Measurements from ENCODE around the gene RNF224. TPM values are rescaled to one million over a fixed set of nuclear protein-coding genes. Genes with fewer than 3 reads are reported as not detected.

Gene RNF224
- total and polyA plus RNA-seq, 2 of the 13 experiments (the other 11 are each of a cell fraction or from before 2014, with no cell fraction given): 0.09 TPM; not detected in 1

GRCh38 chr9:137188490-137189296, 38.6 kb upstream of the RNF224 start, which contains the start of the genes ANAPC2 and SSNA1 (continued):
- TF ChIP-seq, protein P1, sequence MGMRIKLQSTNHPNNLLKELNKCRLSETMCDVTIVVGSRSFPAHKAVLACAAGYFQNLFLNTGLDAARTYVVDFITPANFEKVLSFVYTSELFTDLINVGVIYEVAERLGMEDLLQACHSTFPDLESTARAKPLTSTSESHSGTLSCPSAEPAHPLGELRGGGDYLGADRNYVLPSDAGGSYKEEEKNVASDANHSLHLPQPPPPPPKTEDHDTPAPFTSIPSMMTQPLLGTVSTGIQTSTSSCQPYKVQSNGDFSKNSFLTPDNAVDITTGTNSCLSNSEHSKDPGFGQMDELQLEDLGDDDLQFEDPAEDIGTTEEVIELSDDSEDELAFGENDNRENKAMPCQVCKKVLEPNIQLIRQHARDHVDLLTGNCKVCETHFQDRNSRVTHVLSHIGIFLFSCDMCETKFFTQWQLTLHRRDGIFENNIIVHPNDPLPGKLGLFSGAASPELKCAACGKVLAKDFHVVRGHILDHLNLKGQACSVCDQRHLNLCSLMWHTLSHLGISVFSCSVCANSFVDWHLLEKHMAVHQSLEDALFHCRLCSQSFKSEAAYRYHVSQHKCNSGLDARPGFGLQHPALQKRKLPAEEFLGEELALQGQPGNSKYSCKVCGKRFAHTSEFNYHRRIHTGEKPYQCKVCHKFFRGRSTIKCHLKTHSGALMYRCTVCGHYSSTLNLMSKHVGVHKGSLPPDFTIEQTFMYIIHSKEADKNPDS (CRISPR knock-in tag; IDR thresholded peaks at IDR 0.05): 0 out of 2 replicates have a peak, but pooled peaks have one; percentile 23
- no peak for TF ChIP-seq ZNF761 (CRISPR knock-in tag; conservative IDR thresholded peaks at IDR 0.05)
- TF ChIP-seq, protein P2, sequence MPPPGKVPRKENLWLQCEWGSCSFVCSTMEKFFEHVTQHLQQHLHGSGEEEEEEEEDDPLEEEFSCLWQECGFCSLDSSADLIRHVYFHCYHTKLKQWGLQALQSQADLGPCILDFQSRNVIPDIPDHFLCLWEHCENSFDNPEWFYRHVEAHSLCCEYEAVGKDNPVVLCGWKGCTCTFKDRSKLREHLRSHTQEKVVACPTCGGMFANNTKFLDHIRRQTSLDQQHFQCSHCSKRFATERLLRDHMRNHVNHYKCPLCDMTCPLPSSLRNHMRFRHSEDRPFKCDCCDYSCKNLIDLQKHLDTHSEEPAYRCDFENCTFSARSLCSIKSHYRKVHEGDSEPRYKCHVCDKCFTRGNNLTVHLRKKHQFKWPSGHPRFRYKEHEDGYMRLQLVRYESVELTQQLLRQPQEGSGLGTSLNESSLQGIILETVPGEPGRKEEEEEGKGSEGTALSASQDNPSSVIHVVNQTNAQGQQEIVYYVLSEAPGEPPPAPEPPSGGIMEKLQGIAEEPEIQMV (CRISPR knock-in tag; IDR thresholded peaks at IDR 0.05; ENCODE audit: low read depth): no peak; the same call in 1 of the 2 replicates
- TF ChIP-seq SYNCRIP (IDR thresholded peaks at IDR 0.05; ENCODE audit: insufficient read depth, low read depth, low read length): no peak
- peak; percentile 98 for TF ChIP-seq ZHX2 (IDR thresholded peaks at IDR 0.05; ENCODE audit: low read depth)
- peak; percentile 15; the same call in 1 of the 2 replicates for TF ChIP-seq ZHX2 (CRISPR knock-in tag; IDR thresholded peaks at IDR 0.05; ENCODE audit: borderline replicate concordance)
- TF ChIP-seq HDAC6 (IDR thresholded peaks at IDR 0.05; ENCODE audit: low read depth, low read length): no peak
- 0 out of 2 replicates have a peak, but pooled peaks have one; percentile 25 for TF ChIP-seq SATB2 (CRISPR knock-in tag; IDR thresholded peaks at IDR 0.05)
- TF ChIP-seq, protein P3, sequence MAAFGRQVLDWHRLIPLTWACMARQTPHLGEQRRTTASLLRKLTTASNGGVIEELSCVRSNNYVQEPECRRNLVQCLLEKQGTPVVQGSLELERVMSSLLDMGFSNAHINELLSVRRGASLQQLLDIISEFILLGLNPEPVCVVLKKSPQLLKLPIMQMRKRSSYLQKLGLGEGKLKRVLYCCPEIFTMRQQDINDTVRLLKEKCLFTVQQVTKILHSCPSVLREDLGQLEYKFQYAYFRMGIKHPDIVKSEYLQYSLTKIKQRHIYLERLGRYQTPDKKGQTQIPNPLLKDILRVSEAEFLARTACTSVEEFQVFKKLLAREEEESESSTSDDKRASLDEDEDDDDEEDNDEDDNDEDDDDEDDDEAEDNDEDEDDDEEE (CRISPR knock-in tag; IDR thresholded peaks at IDR 0.05): peak; percentile 68; the same call in 1 of the 2 replicates
- no peak for TF ChIP-seq MEF2D (CRISPR knock-in tag; IDR thresholded peaks at IDR 0.05)
- no peak for TF ChIP-seq JARID2 (CRISPR knock-in tag; IDR thresholded peaks at IDR 0.05; ENCODE audit: insufficient replicate concordance)
- peak; percentile 70 for TF ChIP-seq ELF3 (CRISPR knock-in tag; IDR thresholded peaks at IDR 0.05)
- TF ChIP-seq RAD51 (IDR thresholded peaks at IDR 0.05; ENCODE audit: borderline replicate concordance): no peak
- TF ChIP-seq FOXK2 (IDR thresholded peaks at IDR 0.05): 0 out of 2 replicates have a peak, but pooled peaks have one; percentile 54
- no peak for TF ChIP-seq ZNF660 (CRISPR knock-in tag; IDR thresholded peaks at IDR 0.05; ENCODE audit: borderline replicate concordance, low read depth)
- TF ChIP-seq ZNF10 (CRISPR knock-in tag; IDR thresholded peaks at IDR 0.05; ENCODE audit: borderline replicate concordance, low read depth): no peak
- TF ChIP-seq MIXL1 (CRISPR knock-in tag; IDR thresholded peaks at IDR 0.05): peak; percentile 67; the same call in 1 of the 2 replicates
- TF ChIP-seq ZNF614 (CRISPR knock-in tag; IDR thresholded peaks at IDR 0.05; ENCODE audit: borderline replicate concordance): 0 out of 2 replicates have a peak, but pooled peaks have one; percentile 63
- peak; percentile 78; the same call in 1 of the 2 replicates for TF ChIP-seq ZBTB7A (CRISPR knock-in tag; IDR thresholded peaks at IDR 0.05)
